ENCODE data around the gene PDLIM3.

DNA sequence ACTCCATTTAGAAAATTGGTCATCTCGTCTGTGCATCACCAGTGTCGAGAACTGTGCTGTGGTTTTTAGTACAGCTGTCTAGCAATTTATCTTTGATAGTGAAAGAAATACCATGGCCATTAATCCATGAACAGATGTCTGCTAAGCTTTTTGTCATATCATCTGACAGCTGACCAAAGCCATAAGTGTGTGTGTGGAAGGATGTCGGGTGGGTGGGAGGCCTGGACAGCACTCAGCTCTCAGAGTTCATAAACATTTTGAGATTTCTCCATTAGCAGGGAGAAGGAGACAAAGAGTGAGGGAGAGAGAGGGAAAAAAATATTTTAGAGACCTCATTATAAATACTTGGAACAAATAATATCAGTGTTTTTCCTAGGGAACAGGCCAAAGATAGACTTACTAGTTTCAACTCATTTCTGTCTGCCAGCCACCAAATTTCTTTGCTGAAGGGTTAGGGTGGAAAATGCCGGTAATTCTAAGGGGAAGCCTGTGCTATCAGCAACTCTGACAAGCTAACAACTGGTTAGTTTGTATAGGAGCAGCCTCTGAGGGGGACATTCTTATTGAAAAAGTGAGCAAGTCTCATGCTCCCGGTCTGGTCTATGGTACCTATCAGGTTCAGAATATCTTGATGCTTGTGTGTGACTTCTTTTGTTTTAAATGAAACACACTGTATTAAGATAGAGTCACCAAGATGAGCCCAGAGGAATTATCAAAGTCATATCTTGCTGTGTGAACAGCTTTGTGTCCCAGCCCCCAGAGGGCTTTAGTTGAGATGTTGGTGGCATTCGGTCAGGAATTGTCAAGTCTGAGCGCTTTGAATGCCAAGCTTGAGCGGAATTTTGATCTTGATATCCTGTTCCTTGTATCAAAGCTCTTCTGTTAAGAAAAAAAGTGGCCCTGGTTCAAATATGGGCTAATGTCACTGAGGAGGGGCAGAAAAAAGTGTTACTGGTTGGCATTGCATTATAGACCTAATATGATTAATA lies 41.9 kb upstream of the PDLIM3 start:
- TF ChIP-seq, protein P1, sequence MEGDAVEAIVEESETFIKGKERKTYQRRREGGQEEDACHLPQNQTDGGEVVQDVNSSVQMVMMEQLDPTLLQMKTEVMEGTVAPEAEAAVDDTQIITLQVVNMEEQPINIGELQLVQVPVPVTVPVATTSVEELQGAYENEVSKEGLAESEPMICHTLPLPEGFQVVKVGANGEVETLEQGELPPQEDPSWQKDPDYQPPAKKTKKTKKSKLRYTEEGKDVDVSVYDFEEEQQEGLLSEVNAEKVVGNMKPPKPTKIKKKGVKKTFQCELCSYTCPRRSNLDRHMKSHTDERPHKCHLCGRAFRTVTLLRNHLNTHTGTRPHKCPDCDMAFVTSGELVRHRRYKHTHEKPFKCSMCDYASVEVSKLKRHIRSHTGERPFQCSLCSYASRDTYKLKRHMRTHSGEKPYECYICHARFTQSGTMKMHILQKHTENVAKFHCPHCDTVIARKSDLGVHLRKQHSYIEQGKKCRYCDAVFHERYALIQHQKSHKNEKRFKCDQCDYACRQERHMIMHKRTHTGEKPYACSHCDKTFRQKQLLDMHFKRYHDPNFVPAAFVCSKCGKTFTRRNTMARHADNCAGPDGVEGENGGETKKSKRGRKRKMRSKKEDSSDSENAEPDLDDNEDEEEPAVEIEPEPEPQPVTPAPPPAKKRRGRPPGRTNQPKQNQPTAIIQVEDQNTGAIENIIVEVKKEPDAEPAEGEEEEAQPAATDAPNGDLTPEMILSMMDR (IDR thresholded peaks at IDR 0.05) = no peak
- TF ChIP-seq POLR2A (IDR thresholded peaks at IDR 0.05) = no peak
